HCT116 (cell line): ENCODE data around the gene TXNDC9. TPM values are rescaled to one million over a fixed set of nuclear protein-coding genes. Genes with fewer than 3 reads are reported as not detected.
"Not testable (repeated sequence)": the region's sequence is repeated elsewhere in the genome, so short reads cannot be mapped to it uniquely, and the experiment has no call there.

Source experiments
- ATAC-seq: fragments of 200-7000 bp; cut with Tn5 transposase; 2 replicates; pipeline ENCODE4 v1.9.1; 2020; ENCODE audit warnings: mild to moderate bottlenecking, moderate library complexity
- BruUV-seq: library from RNA; stranded (reverse); fragments of 400-500 nt; replicated peaks from 2 replicates; lab custom pipeline; 2021; lab: Mats Ljungman, UMichigan
- CTCF ChIA-PET: fragments of 300-600 bp; sonication (Branson Sonifier 250); formaldehyde crosslinking; loops from one replicate; lab custom pipeline; 2021; ENCODE audit warnings: antibody characterized with exemption; lab: Charles Lee
- POLR2A ChIA-PET: fragments of 300-600, 350-600 bp; sonication (Branson Sonifier 250); formaldehyde crosslinking; loops from one replicate; lab custom pipeline; 2021; ENCODE audit warnings: antibody characterized with exemption; lab: Charles Lee
- RAD21 ChIA-PET, 2 experiments: fragments of 300-600 bp; sonication (Branson Sonifier 250); formaldehyde crosslinking; loops; one replicate each; lab custom pipeline; 2023; ENCODE audit warnings: low total read pairs in 2 of 2; ENCODE audit not compliant: uncharacterized antibody in 2 of 2, unreplicated experiment in 2 of 2, low non-redundant PET in 1 of 2; lab: Charles Lee
- DNase-seq: peaks from one replicate; pipeline ENCODE4 v3.0.0-alpha.2; 2010; ENCODE audit warnings: low read depth, low spot score
- H2AFZ ChIP-seq: fragments of 200-600 bp; shearing (Covaris generic), sonication (generic); 2 replicates; pipeline ENCODE4 v1.6.1; 2017; ENCODE audit warnings: low read depth, mixed run types, mixed read lengths, antibody characterized with exemption, low read length; ENCODE audit not compliant: poor library complexity, severe bottlenecking
- H3K27ac ChIP-seq: 2 replicates; pipeline ENCODE4 v1.5.1; 2012; ENCODE audit warnings: low read depth, low read length
- H3K27me3 ChIP-seq: fragments of 200-600 bp; sonication (generic); 2 replicates; pipeline ENCODE4 v1.6.1; 2016; ENCODE audit warnings: mixed run types, low read length, mixed read lengths; ENCODE audit not compliant: insufficient read depth
- H3K36me3 ChIP-seq, 2 experiments: fragments of 200-500 bp in 1 of 2; fragments of 200-600 bp in 1 of 2; sonication (Bioruptor generic) in 1 of 2; sonication (generic) in 1 of 2; 2 replicates each; pipeline versions ENCODE4 v1.5.1 to v1.6.1; 2014 to 2016; ENCODE audit warnings: low read length in 2 of 2, inconsistent platforms in 1 of 2, mixed read lengths in 1 of 2, mixed run types in 1 of 2; ENCODE audit not compliant: insufficient read depth in 2 of 2, control insufficient read depth in 1 of 2
- H3K4me1 ChIP-seq, 2 experiments: fragments of 200-600 bp in 1 of 2; sonication (generic) in 1 of 2; 2 replicates each; pipeline versions ENCODE4 v1.5.1 to v1.6.1; 2012 to 2017; ENCODE audit warnings: low read length in 2 of 2, inconsistent platforms in 1 of 2, mild to moderate bottlenecking in 1 of 2, mixed read lengths in 1 of 2, mixed run types in 1 of 2, moderate library complexity in 1 of 2; ENCODE audit not compliant: insufficient read depth in 2 of 2, control insufficient read depth in 1 of 2
- H3K4me2 ChIP-seq: fragments of 200-600 bp; sonication (generic); 2 replicates; pipeline ENCODE4 v1.6.1; 2017; ENCODE audit warnings: mixed run types, low read length, mixed read lengths
- H3K4me3 ChIP-seq, 2 experiments: fragments of 200-600 bp in 1 of 2; sonication (generic) in 1 of 2; replicated peaks in 1 of 2; 2 replicates each; pipeline ENCODE4 v1.5.1; 2011 to 2016; ENCODE audit warnings: low read length in 2 of 2, control low read depth in 1 of 2, low read depth in 1 of 2, mild to moderate bottlenecking in 1 of 2, mixed read lengths in 1 of 2, mixed run types in 1 of 2
- H3K79me2 ChIP-seq: fragments of 200-600 bp; sonication (generic); 2 replicates; pipeline ENCODE4 v1.6.1; 2017; ENCODE audit warnings: mild to moderate bottlenecking, mixed run types, low read length, moderate library complexity, mixed read lengths; ENCODE audit not compliant: insufficient read depth
- H3K9ac ChIP-seq: fragments of 200-600 bp; sonication (generic); 2 replicates; pipeline ENCODE4 v1.6.1; 2016; ENCODE audit warnings: low read length, mixed read lengths
- H3K9me2 ChIP-seq: fragments of 200-600 bp; sonication (generic), shearing (Covaris generic); 2 replicates; pipeline ENCODE4 v1.6.1; 2017; ENCODE audit warnings: mixed run types, mild to moderate bottlenecking, moderate library complexity; ENCODE audit not compliant: insufficient read depth
- H3K9me3 ChIP-seq, 2 experiments: fragments of 200-500 bp in 1 of 2; fragments of 200-600 bp in 1 of 2; sonication (Bioruptor generic) in 1 of 2; sonication (generic) in 1 of 2; 2 replicates each; pipeline ENCODE4 v1.6.1; 2014 to 2017; ENCODE audit warnings: low read length in 2 of 2, mixed read lengths in 2 of 2, inconsistent platforms in 1 of 2, low read depth in 1 of 2, mild to moderate bottlenecking in 1 of 2, mixed run types in 1 of 2, moderate library complexity in 1 of 2; ENCODE audit not compliant: control insufficient read depth in 1 of 2, insufficient read depth in 1 of 2
- H4K20me1 ChIP-seq: fragments of 200-600 bp; sonication (generic), shearing (Covaris generic); 2 replicates; pipeline ENCODE4 v1.6.1; 2017; ENCODE audit warnings: mixed run types, mild to moderate bottlenecking, moderate library complexity; ENCODE audit not compliant: insufficient read depth
- CBX3 ChIP-seq: IDR thresholded peaks from 2 replicates; pipeline ENCODE4 v1.6.1; 2012; ENCODE audit warnings: low read depth
- EZH2 ChIP-seq: fragments of 200-600 bp; sonication (generic); IDR thresholded peaks from 2 replicates; pipeline ENCODE4 v1.6.1; 2017; ENCODE audit warnings: antibody characterized with exemption, mixed run types
- FOSL1 ChIP-seq: IDR thresholded peaks from 2 replicates; pipeline ENCODE4 v1.6.1; 2012; ENCODE audit warnings: low read depth
- SIN3A ChIP-seq: IDR thresholded peaks from 2 replicates; pipeline ENCODE4 v1.6.1; 2012; ENCODE audit warnings: low read depth
- SP1 ChIP-seq: IDR thresholded peaks from 2 replicates; pipeline ENCODE4 v1.6.1; 2012; ENCODE audit warnings: low read depth
- TCF7L2 ChIP-seq: IDR thresholded peaks from 2 replicates; pipeline ENCODE4 v1.7.0; 2011; ENCODE audit warnings: borderline replicate concordance, inconsistent platforms; ENCODE audit not compliant: insufficient read depth, insufficient read length; ENCODE audit errors: extremely low read depth
- YY1 ChIP-seq: IDR thresholded peaks from 2 replicates; pipeline ENCODE4 v1.6.1; 2011; ENCODE audit warnings: low read length, low read depth, moderate library complexity, mild to moderate bottlenecking; ENCODE audit not compliant: insufficient replicate concordance; ENCODE audit errors: extremely low read depth
- intact Hi-C: fragments of 100-400 bp; cut with micrococcal nuclease; formaldehyde crosslinking; loops from 2 replicates; pipeline ENCODE4 v1.10.0; 2022
- total RNA-seq: library from RNA; stranded (reverse); gene quantifications from one replicate; pipeline ENCODE4 v1.2.1, GENCODE V29; 2021; ENCODE audit not compliant: unreplicated experiment

TXNDC9 gene
- total RNA-seq, 1 experiment from 2014 or later = 18.3 TPM

- Histone ChIP-seq H3K4me3 (no peak overlapping the region), H2AFZ (no peak overlapping the region), H4K20me1 (peaks cover 35% of the 10 kb centered on the region; the same call in 1 of the 2 replicates), H3K36me3 (no peaks in the 10 kb centered on the region), H3K9me3 (no peaks in the 10 kb centered on the region), H3K27me3 (no peaks in the 10 kb centered on the region), H3K9ac (no peak overlapping the region), H3K4me1 (no peaks in the 10 kb centered on the region; a peak in 1 of 4 replicates), H3K79me2 (peaks cover 100% of the 10 kb centered on the region), H3K9me2 (no peaks in the 10 kb centered on the region), H3K4me2 (no peak overlapping the region), H3K27ac (no peak overlapping the region)
- ATAC-seq = no peak
- DNase-seq = no peak
- BruUV-seq = no TSS peak
- POLR2A ChIA-PET = interaction anchor here (3.4 kb wide), 1 partner anchor 9 kb away, joined by 14 read pairs; the partner anchor contains the start of genes EIF5B and TXNDC9
- CTCF ChIA-PET = interaction anchor here (2.0 kb wide), 1 partner anchor 9 kb away, joined by 9 read pairs; the partner anchor contains the start of gene EIF5B
- intact Hi-C loops = no loop called here
- TF ChIP-seq TCF7L2 = no peak
- TF ChIP-seq YY1 = no peak
- TF ChIP-seq SIN3A = no peak
- no peak for TF ChIP-seq CBX3
- TF ChIP-seq SP1 = no peak
- TF ChIP-seq FOSL1 = no peak
- no peak for TF ChIP-seq EZH2
- RAD21 ChIA-PET = no interaction called here
Observed at GRCh38 chr2:99346218-99346617, 10.1 kb upstream of the TXNDC9 start.

GRCh38 chr2:99345446-99345845 lies 9.3 kb upstream of the TXNDC9 start:
- H3K9ac ChIP-seq, H3K4me1 ChIP-seq, H3K36me3 ChIP-seq, intact Hi-C loops, ATAC-seq, BruUV-seq, RAD21 ChIA-PET, H3K4me3 ChIP-seq, H3K9me3 ChIP-seq, CTCF ChIA-PET, H3K27ac ChIP-seq, H3K4me2 ChIP-seq, H3K27me3 ChIP-seq, H3K9me2 ChIP-seq, H2AFZ ChIP-seq, DNase-seq: not testable (repeated sequence)
- Histone ChIP-seq H3K79me2 (peaks cover 100% of the 10 kb centered on the region), H4K20me1 (peaks cover 34% of the 10 kb centered on the region; the same call in 1 of the 2 replicates)
- POLR2A ChIA-PET = interaction anchor here (3.4 kb wide), 1 partner anchor 9 kb away, joined by 14 read pairs; the partner anchor contains the start of genes EIF5B and TXNDC9
